ENCODE measurements around the gene MEST.

DNA sequence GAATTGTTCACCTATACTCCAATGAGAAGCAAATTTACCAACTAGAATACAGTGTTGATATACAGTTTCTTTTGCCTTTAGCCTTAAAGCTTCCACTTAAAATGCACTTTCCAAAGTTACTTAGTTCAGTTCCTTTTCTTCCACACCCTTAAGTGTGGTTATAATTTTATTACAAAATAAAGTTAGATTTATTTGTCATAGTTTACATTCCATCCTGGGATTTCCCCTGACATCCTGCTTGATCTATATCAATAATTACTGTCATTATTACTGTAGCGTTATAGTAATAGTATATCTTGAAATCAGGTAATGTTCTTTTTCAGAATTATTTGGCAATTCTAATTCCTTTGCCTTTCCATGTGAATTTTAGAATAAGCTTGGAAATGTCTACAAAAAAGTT lies 23.3 kb upstream of the MEST start:
- TF ChIP-seq POLR2A (IDR thresholded peaks at IDR 0.05): no peak
- TF ChIP-seq, protein P1, sequence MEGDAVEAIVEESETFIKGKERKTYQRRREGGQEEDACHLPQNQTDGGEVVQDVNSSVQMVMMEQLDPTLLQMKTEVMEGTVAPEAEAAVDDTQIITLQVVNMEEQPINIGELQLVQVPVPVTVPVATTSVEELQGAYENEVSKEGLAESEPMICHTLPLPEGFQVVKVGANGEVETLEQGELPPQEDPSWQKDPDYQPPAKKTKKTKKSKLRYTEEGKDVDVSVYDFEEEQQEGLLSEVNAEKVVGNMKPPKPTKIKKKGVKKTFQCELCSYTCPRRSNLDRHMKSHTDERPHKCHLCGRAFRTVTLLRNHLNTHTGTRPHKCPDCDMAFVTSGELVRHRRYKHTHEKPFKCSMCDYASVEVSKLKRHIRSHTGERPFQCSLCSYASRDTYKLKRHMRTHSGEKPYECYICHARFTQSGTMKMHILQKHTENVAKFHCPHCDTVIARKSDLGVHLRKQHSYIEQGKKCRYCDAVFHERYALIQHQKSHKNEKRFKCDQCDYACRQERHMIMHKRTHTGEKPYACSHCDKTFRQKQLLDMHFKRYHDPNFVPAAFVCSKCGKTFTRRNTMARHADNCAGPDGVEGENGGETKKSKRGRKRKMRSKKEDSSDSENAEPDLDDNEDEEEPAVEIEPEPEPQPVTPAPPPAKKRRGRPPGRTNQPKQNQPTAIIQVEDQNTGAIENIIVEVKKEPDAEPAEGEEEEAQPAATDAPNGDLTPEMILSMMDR (IDR thresholded peaks at IDR 0.05): no peak
